NCI-H2196 (cell line): ENCODE results near the gene IRF7.
"Not testable (repeated sequence)": the region's sequence is repeated elsewhere in the genome, so short reads cannot be mapped to it uniquely, and the experiment has no call there.

Source experiments
- DNase-seq: peaks from one replicate; lab custom pipeline; 2025; ENCODE audit not compliant: unreplicated experiment; lab: John Stamatoyannopoulos, UW

IRF7 gene

GRCh38 chr11:615504-616319 lies at the start of gene IRF7:
Gene IRF7, minus strand, starts transcription at chr11:615950. Its CDS starts 586 bp downstream, at chr11:615364.
- peak; percentile 94 for DNase-seq

DNA sequence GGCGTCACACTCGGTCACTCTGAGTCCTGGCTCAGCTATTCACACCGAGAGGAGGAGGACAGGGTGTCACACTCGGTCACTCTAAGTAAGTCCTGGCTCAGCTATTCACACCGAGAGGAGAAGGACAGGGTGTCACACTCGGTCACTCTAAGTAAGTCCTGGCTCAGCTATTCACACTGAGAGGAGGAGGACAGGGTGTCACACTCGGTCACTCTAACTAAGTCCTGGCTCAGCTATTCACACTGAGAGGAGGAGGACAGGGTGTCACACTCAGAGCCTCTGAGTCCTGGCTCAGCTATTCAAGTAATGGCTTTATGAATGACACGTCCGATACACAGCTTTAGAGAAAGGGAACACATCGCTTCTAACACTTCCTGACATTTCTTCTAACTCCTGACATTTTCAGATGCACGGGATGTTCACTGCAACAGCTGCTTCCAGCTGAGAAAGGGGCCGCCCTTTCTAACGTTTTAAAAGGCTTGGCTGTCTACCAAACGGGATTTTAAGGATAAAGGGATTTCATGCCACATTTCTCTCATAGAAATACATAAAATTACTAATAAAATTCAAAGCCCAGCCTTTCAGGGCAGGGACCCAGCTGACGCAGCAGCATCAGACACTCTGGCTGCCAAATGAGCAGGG lies 49.4 kb upstream of the IRF7 start:
- DNase-seq: no peak

- DNase-seq: peak; percentile 31
Observed at GRCh38 chr11:662689-663274, 47.0 kb upstream of the IRF7 start.

GRCh38 chr11:660681-661444 lies 45.1 kb upstream of the IRF7 start:
- no peak for DNase-seq

DNA sequence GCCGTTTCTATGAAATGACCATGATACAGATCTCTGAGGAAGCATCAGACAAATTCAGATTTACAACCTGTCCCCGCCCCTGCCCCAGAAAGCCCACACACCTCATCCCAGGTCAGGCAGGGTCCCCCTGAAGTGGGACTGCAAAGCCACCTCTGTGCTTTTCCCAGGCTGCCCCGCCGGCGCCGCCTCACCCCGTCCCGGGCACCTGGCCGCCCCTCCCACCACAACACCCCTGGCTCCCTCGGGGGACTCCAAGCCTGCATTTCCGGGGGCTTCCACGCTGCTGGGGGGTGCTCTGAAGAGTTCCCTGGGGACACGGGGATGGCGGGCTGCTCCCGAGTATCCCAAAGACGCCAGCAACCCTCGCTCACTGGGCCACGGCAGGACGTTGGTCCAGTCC lies 44.5 kb upstream of the IRF7 start:
- DNase-seq: no peak

DNA sequence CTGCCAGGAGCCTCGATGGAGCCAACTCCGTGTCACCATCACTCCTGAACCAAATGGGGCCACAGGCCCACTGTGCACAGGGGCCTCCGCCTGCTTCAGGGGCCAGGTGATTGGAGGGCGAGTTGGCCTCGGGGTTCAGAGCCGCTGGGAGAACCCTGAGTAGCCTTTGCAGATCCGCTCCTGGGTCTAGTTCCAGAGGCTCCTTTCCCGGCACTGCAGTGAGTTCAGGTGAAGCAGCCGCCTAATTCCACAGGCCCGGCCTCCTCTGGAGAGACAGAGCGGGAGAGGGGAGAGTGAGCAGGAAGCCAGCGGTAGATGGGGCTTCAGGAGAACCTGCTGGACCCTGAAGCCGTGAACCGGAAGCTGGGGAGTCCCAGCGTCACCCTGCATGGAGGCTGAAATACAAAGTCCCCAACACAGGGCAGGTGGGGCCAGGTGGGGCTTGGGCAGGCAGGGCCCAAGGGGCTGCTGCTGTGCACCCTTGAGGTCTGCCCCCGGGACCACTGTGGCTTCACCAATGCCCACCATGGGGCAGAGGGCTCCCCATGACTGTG lies 43.9 kb upstream of the IRF7 start:
- DNase-seq: no peak

GRCh38 chr11:657691-658126 lies 42.0 kb upstream of the IRF7 start:
- DNase-seq: no peak

DNA sequence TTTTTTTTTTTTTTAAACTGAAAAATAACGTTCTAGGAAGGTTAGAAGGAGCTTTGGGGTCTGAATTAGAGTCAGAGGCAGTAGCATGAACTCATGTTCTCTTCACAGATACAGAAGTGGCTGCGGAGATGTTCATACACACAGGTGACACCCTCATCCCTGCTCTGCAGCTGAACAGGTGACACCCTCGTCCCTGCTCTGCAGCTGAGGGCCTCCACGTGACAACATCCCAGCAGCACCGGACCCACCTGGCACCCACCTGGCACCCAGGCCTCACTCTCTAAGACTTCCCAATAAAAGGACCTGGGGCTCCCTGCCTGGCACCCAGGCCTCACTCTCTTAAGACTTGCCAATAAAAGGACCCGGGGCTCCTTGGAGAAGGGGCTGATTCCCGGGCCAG lies 41.1 kb upstream of the IRF7 start:
- DNase-seq: no peak

DNA sequence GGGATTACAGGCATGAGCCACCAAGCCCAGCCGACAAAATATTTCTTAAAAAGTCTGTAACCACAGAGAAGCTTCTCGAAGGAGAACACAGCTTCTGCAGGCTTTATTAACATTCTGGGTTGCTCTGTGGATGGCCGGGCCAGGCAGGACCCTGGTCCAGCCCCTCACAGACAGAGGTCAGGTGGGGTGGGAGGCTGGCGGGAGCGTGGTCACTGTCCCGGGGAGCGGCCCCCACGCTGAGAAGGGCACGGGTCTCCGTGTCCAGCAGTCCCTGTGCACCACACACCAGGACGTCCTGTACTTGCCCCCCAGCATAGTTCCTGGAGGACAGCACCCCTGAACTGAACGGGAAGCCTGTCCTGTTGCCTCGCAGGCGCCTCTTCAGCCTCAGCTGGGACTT lies 40.7 kb upstream of the IRF7 start:
- no peak for DNase-seq

DNA sequence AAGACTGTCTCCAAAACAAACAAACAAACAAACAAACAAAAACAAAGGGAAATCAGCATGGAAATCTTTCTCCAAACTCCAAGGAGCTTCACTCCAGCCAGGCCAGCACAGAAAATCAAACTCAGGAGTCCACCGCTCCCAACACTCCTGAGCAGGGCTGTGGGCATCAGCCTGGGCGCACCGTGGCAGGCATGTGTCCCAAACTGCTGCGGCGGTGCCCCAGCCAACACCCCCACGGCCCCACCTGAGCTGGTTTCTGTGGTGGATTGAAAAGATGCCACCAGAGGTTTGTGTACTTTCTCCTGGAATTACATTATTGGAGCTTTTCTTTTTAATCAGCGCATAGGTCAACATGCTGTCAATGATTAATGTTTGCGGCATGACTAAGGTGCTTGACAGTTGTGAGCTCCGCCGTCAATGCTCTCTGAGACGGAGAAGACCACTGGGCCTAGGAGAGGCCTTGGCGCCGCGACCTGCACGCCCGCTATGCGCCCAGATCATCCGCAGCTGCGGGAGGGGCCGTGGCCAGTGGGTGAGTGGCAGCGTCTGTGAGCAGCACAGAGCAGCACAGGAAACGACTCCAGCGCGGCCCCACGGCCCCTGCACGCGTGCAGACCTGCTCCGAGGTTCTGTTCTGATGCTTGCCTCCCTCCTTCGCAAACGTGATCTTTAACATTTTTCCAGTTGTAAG lies 39.4 kb upstream of the IRF7 start:
- DNase-seq: no peak

GRCh38 chr11:654444-654843 lies 38.7 kb upstream of the IRF7 start:
- not testable (repeated sequence) for DNase-seq

- DNase-seq: no peak
Observed at GRCh38 chr11:653837-654236, 38.1 kb upstream of the IRF7 start.

- DNase-seq: not testable (repeated sequence)
Observed at GRCh38 chr11:653136-653535, 37.4 kb upstream of the IRF7 start.

DNA sequence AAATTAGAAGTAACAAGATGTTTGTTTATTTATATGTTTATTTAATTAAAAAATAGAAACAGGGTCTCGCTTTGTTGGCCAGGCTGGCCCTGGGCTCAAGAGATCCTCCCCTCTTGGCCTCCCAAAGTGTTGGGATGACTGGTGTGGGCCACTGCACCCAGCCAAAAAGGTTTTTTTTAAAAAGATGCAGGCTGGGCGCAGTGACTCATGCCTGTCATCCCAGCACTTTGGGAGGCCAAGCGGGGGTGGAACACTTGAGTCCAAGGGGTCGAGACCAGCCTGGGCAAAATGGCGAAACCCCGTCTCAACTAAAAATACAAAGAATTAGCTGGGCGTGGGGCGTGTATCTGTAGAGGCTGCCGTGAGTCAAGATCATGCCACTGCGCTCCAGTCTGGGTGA lies 34.7 kb upstream of the IRF7 start:
- DNase-seq: no peak

DNA sequence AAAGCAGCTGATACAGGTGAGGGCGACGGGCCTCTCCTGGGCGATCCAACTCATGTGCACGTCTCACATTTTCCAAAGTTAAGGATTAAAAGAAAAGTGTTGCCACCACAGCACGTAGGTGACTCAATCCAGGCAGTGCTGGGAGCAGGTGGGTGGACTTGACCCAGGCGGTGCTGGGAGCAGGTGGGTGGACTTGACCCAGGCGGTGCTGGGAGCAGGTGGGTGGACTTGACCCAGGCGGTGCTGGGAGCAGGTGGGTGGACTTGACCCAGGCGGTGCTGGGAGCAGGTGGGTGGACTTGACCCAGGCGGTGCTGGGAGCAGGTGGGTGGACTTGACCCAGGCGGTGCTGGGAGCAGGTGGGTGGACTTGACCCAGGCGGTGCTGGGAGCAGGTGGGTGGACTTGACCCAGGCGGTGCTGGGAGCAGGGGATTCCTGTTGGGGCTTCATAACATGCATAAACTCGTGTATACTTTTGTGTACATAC lies 32.0 kb upstream of the IRF7 start:
- not testable (repeated sequence) for DNase-seq

DNA sequence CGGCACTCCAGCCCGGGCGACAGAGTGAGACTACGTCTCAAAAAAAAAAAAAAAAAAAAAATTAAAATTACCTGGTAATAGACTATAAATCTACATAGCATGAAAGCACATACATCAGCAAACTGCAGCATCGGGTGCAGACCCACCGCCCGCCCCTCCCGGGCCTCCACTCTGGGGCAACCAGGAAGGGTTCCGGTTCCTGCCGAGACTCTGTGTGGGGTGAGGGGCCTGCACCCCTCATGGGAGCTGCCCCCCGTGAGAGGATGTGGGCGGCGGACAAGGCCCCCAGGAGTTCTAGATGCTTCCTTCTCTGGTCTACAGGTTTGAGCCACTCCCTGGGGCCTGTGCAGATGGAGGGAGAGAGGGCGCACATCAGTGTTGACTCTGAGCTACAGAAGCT lies 30.5 kb upstream of the IRF7 start:
- no peak for DNase-seq

DNA sequence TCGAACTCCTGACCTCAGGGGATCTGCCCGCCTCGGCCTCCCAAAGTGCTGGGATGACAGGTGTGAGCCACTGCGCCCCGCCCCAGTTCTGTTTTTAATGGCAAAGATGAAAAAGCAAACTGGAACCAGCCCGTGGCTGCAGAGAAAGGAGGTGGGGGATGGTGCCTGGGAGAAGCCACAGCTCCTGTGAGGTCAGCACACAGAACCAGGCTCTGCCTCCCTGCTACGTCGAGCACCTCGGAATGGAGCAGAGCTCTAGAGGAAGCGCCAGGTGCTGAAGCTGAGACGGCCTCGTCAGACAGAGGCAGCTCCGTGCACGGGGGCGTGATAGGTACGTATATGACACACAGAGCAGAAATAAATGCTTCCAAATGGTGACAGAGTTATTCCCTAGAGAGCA lies 29.8 kb upstream of the IRF7 start:
- no peak for DNase-seq

- no peak for DNase-seq
Observed at GRCh38 chr11:643849-644738, 28.3 kb upstream of the IRF7 start.

DNA sequence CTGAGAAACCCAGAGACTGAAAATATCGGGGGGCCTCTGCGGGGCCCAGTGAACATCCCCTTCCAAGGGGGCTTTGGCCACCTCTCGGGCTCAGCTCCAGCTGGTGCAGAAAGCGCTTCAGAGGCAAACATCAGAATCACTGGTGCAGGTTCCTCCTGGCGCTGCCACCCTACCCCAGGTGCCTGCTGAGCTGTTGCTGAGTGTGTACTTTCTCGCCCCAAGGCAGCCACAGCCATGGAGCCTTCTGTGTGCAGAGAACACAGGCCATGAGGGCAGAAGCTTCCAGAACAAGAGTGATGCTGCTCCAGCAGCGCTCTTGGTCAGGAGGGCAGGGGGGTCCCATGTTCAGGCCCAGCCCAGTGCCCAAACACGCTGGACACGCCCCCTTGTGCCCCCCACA lies 27.6 kb upstream of the IRF7 start:
- no peak for DNase-seq
